Skeletal muscle satellite cell (primary cell): ENCODE results near the gene NCKAP5L.

Experiments used
- H3K27me3 ChIP-seq: 2 replicates; pipeline ENCODE4 v1.7.0; 2013; ENCODE audit warnings: low read length; ENCODE audit not compliant: control insufficient read depth, insufficient read depth
- H3K36me3 ChIP-seq: 2 replicates; pipeline ENCODE4 v1.7.0; 2013; ENCODE audit warnings: mild to moderate bottlenecking, control low read depth, low read length; ENCODE audit not compliant: insufficient read depth
- H3K4me1 ChIP-seq: 2 replicates; pipeline ENCODE4 v1.7.0; 2013; ENCODE audit warnings: low read length; ENCODE audit not compliant: control insufficient read depth, insufficient read depth
- H3K4me2 ChIP-seq: 2 replicates; pipeline ENCODE4 v1.7.0; 2013; ENCODE audit warnings: mild to moderate bottlenecking, low read length
- H3K4me3 ChIP-seq: 2 replicates; pipeline ENCODE4 v1.7.0; 2013; ENCODE audit warnings: low read length
- H3K9ac ChIP-seq: 2 replicates; pipeline ENCODE4 v1.7.0; 2013; ENCODE audit warnings: mild to moderate bottlenecking, low read depth, low read length, moderate library complexity
- H3K9me3 ChIP-seq: replicated peaks from 2 replicates; pipeline ENCODE4 v1.7.0; 2013; ENCODE audit warnings: mild to moderate bottlenecking, control low read depth, low read length

NCKAP5L gene

DNA sequence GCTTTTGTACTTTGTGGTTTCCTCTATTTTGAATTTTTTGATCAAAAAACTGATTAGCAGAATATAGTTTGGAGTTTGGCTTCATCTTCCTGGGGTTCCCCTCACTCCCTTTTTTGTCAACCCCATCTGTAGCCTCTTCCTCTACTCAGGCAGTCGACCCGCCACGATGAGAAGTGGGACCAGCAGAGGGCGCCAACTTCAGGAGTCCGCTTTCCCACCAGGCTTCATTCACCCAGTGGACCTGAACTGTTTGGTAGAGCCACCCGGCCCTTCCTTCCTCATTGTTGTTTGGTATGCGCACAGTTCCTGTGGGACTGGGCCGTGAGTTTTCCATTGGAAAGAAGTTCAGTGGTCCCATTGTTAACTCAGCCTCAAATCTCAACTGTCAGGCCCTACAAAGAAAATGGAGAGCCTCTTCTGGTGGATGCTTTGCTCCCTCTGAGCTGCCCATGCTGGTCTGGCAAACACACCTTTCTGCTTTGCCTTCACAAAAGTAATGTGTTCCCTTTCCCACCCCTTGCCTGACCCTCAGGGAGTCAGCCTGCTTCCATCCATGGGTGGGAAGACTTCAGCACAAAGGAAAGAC lies 65.1 kb downstream of the NCKAP5L start:
- no peaks in the 10 kb centered on the region for H3K4me1 ChIP-seq
- no peak overlapping the region for H3K9ac ChIP-seq
- no peak overlapping the region for H3K4me2 ChIP-seq
- H3K4me3 ChIP-seq, result no peak overlapping the region
- H3K27me3 ChIP-seq, result no peaks in the 10 kb centered on the region
- H3K9me3 ChIP-seq, result no peaks in the 10 kb centered on the region
- H3K36me3 ChIP-seq, result peaks cover 64% of the 10 kb centered on the region

DNA sequence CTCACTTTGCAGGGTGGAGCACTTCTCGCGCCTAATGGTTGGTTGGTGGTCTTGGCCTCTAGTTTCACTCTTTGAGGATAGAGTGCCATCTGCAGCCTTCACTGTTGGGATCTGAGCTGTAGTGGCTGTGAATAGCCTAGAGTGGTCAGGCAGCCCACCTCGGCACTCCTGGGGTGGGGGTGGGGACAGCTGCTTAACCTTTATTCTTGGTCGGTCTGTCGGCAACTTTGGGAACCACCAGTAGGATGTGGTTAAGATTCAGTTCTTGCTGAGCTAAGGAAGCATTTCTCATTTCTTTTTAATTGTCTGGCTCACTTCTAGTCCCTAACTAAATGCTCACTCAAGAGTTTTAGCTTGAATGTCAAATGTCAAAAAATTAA lies 65.8 kb downstream of the NCKAP5L start:
- H3K9me3 ChIP-seq, result no peaks in the 10 kb centered on the region
- peaks cover 70% of the 10 kb centered on the region for H3K36me3 ChIP-seq
- H3K4me3 ChIP-seq, result no peak overlapping the region
- H3K4me2 ChIP-seq, result no peak overlapping the region
- no peak overlapping the region for H3K9ac ChIP-seq
- no peaks in the 10 kb centered on the region for H3K4me1 ChIP-seq
- no peaks in the 10 kb centered on the region for H3K27me3 ChIP-seq

DNA sequence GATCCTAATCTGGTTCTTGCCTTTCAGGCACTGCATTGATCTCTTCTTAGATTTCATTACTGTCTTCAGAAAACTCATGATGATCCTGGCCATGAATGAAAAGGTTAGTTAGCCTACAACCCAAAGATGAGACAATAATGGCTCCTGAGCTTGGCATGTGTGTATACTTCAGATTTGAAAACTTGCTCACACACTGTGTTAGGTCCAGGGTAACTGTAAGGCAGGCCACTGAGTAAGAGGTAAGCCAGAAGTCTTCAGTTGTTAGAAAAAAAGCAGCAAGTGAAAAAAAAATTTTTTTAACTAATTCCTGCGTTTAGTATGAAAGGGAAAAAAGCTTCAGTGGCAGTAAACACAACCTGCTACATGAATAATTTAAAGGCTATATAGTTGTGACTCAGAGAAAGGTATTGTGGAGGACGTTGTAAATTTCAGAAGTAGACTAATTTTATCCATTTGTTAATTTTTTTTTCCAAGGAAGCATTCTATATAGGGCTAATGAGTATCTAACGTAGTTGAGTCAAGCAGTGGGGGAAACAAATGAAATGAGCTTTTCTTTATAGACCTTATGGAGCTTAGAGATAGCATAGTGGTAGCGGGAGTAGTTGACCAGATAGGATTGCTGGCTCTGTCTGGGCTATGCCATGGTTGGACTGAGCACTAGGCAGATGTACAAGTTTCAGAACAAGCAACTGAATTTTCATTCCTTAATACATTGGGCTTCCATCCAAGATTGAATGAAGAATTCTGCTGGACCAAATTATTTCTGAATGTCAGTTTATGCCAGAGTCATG lies 66.3 kb downstream of the NCKAP5L start:
- Histone ChIP-seq H3K9me3 (no peaks in the 10 kb centered on the region), H3K4me3 (no peak overlapping the region), H3K4me2 (no peak overlapping the region), H3K9ac (no peak overlapping the region), H3K27me3 (no peaks in the 10 kb centered on the region), H3K4me1 (no peaks in the 10 kb centered on the region), H3K36me3 (peaks cover 76% of the 10 kb centered on the region)

DNA sequence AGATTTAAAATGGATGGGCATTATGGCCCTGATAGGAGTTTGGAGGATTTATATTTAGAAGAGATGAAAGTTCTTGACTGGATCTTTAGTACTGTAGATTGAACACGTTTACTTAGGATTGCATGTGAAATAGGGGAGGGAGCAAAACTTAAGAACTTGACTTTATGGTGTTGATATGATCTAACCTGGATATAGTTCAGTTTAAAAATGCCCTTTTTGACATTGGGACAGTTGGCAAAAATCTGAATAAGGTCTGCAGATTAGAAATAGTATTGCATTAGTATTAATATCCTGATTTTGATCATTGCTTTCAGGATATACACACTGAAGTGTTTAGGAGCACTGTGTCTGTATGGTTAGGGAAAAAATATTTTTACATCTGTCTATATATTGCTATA lies 77.2 kb downstream of the NCKAP5L start:
- Histone ChIP-seq H3K4me2 (no peak overlapping the region), H3K27me3 (no peaks in the 10 kb centered on the region), H3K4me1 (peaks cover 25% of the 10 kb centered on the region), H3K9me3 (no peaks in the 10 kb centered on the region), H3K36me3 (peaks cover 55% of the 10 kb centered on the region), H3K4me3 (no peak overlapping the region), H3K9ac (no peak overlapping the region)

DNA sequence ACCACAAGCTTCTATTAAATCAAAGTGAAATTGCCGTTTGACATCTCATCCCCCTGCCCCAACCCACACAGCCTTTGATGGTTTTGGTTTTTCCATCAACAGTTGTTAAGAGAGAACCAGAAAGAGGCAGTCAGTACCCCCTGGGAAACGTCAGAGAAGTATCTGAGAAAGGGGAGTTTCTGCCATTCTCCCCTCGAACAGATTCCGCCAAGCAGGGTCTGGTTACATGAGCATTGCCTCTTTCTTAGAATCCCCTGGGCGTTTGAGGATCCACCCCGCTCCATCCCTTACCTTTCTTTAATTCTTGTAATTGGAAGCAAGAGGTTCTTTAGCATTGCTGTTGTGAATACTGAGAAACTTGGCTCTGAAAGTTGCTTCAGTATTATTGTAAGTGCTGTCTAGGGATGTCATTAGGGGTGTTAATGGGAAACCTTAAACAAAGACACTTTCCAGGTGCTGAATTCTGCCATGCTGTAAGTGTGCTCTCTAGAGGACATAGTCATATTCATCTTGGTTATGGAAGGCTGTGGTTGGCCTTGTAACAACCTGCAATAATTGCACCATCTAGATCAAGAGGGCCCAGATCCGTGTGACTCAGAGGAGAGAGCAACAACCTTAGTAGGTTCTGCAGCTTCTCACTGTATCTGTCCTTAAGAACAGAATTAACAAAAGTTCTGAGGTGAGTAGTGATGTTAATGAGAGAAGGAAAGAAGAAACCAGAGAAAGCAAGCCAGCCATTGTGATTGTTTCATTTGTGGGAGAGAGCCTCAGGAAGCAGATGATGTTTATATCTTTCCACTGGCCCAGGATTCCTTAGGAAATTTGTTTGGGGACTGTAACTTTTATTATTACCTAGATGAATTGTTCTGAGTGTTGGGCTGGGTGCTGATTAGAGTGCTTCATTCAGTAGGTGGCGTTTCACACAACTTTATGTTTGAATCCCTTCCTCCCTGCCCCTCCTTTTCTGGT lies 77.9 kb downstream of the NCKAP5L start:
- H3K9me3 ChIP-seq, result no peaks in the 10 kb centered on the region
- H3K27me3 ChIP-seq, result no peaks in the 10 kb centered on the region
- peak overlapping the region; percentile 30 for H3K4me2 ChIP-seq
- H3K36me3 ChIP-seq, result peaks cover 52% of the 10 kb centered on the region
- no peak overlapping the region for H3K4me3 ChIP-seq
- no peak overlapping the region for H3K9ac ChIP-seq
- H3K4me1 ChIP-seq, result peaks cover 25% of the 10 kb centered on the region

DNA sequence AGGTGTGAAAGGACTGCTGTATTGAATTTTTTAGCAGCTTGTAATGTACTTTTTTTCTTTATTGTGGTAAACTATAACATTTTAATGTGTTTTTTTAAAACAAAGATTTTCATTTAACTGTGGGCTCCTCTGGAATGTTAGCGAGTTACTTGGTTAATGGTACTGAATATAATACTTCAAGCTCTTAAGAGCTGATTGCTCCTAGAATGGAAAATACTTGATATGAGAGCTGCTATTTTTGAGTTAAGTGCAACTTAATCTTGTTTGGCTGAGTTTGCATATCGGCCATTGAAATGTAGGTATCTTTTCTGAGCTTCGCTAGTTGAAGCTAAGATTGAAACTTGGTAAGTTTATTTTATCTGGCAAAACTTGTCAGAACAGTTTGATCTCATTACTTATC lies 79.4 kb downstream of the NCKAP5L start:
- no peaks in the 10 kb centered on the region for H3K27me3 ChIP-seq
- H3K4me2 ChIP-seq, result no peak overlapping the region
- no peak overlapping the region for H3K9ac ChIP-seq
- H3K4me1 ChIP-seq, result peaks cover 25% of the 10 kb centered on the region
- no peak overlapping the region for H3K4me3 ChIP-seq
- H3K36me3 ChIP-seq, result peaks cover 43% of the 10 kb centered on the region
- H3K9me3 ChIP-seq, result no peaks in the 10 kb centered on the region

DNA sequence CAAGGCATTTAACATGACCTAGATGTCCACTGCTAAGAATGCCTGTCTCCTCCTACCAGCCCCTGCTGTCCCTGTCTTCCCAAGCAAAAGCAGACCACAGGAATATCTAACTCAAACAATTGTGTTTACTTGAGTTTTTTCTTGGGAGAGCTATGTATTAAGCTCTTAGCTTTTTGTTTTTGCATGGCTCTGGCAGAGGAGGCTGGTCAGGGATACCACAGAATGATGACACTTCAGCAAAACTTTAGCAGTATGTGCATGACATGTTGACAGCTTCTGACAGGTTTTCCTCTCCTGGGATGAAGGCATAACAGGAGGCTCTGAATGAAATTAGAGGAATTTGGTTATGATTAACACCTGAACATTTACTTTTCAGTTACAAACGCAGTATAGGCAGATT lies 79.9 kb downstream of the NCKAP5L start:
- H3K36me3 ChIP-seq, result peaks cover 39% of the 10 kb centered on the region
- H3K4me3 ChIP-seq, result no peak overlapping the region
- no peaks in the 10 kb centered on the region for H3K27me3 ChIP-seq
- H3K4me1 ChIP-seq, result peaks cover 26% of the 10 kb centered on the region
- no peaks in the 10 kb centered on the region for H3K9me3 ChIP-seq
- no peak overlapping the region for H3K9ac ChIP-seq
- H3K4me2 ChIP-seq, result no peak overlapping the region

DNA sequence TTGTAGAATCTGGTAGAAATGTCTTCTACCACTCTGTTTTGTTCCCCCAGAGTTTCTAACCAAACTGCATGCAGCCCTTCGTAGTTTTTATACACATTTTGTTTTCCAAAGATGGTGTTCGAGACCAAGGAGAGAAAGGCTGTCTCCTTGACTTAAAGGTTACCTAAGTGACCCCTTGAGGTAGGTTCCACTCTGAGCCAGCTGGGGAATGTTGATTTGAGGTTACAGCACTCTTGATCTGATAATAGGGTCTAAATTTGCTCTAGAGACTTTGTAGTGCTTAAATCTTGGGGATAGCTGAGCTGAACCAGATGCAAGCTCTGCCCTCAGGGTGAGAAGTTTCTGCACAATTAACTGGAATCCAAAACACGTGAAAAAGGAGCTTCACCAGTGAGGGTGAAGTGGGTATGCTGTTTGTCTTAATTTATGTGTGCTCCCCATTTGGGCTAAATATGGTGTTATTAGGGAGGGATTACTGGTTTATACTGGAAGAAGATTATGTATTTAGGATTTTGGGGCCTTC lies 83.8 kb downstream of the NCKAP5L start:
- Histone ChIP-seq H3K4me2 (peak overlapping the region; percentile 92), H3K4me1 (peaks cover 16% of the 10 kb centered on the region), H3K4me3 (no peak overlapping the region), H3K27me3 (no peaks in the 10 kb centered on the region), H3K36me3 (peaks cover 17% of the 10 kb centered on the region), H3K9ac (no peak overlapping the region), H3K9me3 (no peaks in the 10 kb centered on the region)

DNA sequence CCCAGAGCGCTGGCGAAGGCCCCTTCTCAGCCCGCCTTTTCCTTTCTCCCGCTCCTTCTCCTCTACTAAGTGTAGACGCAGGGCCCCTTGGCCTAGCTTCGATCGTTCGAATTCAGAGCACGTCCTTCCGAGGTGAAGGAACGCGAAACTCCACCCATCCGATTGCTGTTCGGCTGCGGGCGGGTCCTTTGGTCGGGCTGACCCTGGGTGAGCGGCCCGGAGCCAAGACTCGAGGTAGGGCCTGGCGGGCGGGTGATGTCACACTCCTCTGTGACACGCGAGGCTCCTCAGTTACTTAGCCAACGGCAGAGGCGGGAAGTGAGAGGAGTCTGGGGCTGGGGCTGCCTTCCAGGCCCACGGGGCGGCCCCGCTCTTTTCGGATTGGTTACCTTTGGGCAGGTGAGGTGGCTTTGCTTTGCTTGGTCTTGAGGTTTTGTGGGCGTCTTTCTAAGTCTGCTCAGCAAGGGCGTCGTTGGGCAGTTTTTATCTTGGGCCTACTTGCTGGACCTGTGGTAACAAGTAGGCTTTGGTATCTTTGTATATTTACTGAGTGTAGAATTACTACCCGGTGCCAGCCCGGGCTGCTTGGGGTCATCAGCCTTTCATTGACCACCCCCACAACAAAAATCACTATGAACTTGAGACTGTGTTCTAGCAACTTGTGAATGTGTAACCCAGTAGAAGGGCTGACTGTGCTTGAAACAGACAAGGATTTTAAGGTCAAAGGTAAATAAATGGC lies 86.2 kb downstream of the NCKAP5L start:
- peaks cover 16% of the 10 kb centered on the region for H3K4me1 ChIP-seq
- peaks cover 4% of the 10 kb centered on the region for H3K36me3 ChIP-seq
- peak overlapping the region; percentile 93 for H3K9ac ChIP-seq
- no peaks in the 10 kb centered on the region for H3K9me3 ChIP-seq
- H3K4me2 ChIP-seq, result peak overlapping the region; percentile 92
- no peaks in the 10 kb centered on the region for H3K27me3 ChIP-seq
- peak overlapping the region; percentile 87 for H3K4me3 ChIP-seq
